HG03175 (cell line): ENCODE data around the gene PPP2R2C.

Experiments
- ATAC-seq: cut with Tn5 transposase; IDR thresholded peaks from one replicate; pipeline ENCODE4 v1.9.1; 2021; ENCODE audit warnings: mild to moderate bottlenecking, moderate library complexity; ENCODE audit not compliant: unreplicated experiment

The PPP2R2C gene

GRCh38 chr4:6449746-6450369 lies 22.6 kb downstream of the PPP2R2C start:
- no peak for ATAC-seq

- no peak for ATAC-seq
These were observed 23.1 kb downstream of the PPP2R2C start for GRCh38 chr4:6449335-6449734.

- no peak for ATAC-seq
These were observed 23.8 kb downstream of the PPP2R2C start for GRCh38 chr4:6448476-6449170.

GRCh38 chr4:6447672-6448171 lies 24.7 kb downstream of the PPP2R2C start:
- ATAC-seq: no peak

- ATAC-seq: no peak
These were observed 25.6 kb downstream of the PPP2R2C start for GRCh38 chr4:6446538-6447451.

GRCh38 chr4:6446130-6446482 lies 26.3 kb downstream of the PPP2R2C start:
- ATAC-seq: no peak

GRCh38 chr4:6445403-6446129 lies 26.8 kb downstream of the PPP2R2C start:
- ATAC-seq: no peak

- no peak for ATAC-seq
These were observed 27.8 kb downstream of the PPP2R2C start for GRCh38 chr4:6444582-6444981.

- no peak for ATAC-seq
These were observed 29.1 kb downstream of the PPP2R2C start for GRCh38 chr4:6443035-6444023.

- ATAC-seq: no peak
These were observed 29.9 kb downstream of the PPP2R2C start for GRCh38 chr4:6442555-6442954.

GRCh38 chr4:6441758-6442157 lies 30.7 kb downstream of the PPP2R2C start:
- ATAC-seq: no peak

- ATAC-seq: no peak
These were observed 31.2 kb downstream of the PPP2R2C start for GRCh38 chr4:6441202-6441582.

- ATAC-seq: no peak
These were observed 31.8 kb downstream of the PPP2R2C start for GRCh38 chr4:6440506-6441201.

- no peak for ATAC-seq
These were observed 33.2 kb downstream of the PPP2R2C start for GRCh38 chr4:6439120-6439762.

- no peak for ATAC-seq
These were observed 34.6 kb downstream of the PPP2R2C start for GRCh38 chr4:6437826-6438238.

- no peak for ATAC-seq
These were observed 37.4 kb downstream of the PPP2R2C start for GRCh38 chr4:6435010-6435409.

GRCh38 chr4:6430927-6431326 lies 41.5 kb downstream of the PPP2R2C start:
- no peak for ATAC-seq

- ATAC-seq: no peak
These were observed 44.8 kb downstream of the PPP2R2C start for GRCh38 chr4:6427439-6428090.
